OCI-LY3 (cell line): ENCODE measurements around the gene KRT85.

ENCODE experiments used
- H2AFZ ChIP-seq: fragments of 200-600, 300-600 bp; shearing (Covaris generic); 2 replicates; pipeline ENCODE4 v1.6.0; 2014; ENCODE audit warnings: antibody characterized with exemption, low read depth, low read length
- H3K27ac ChIP-seq: fragments of 200-600, 300-600 bp; sonication (generic); 2 replicates; pipeline ENCODE4 v1.5.1; 2014; ENCODE audit warnings: mild to moderate bottlenecking, low read length, moderate library complexity, mixed read lengths
- H3K27me3 ChIP-seq: fragments of 200-600, 300-600 bp; sonication (generic); 2 replicates; pipeline ENCODE4 v1.6.1; 2014; ENCODE audit warnings: low read depth, low read length, mixed read lengths
- H3K36me3 ChIP-seq: fragments of 200-600, 300-600 bp; sonication (generic); replicated peaks from 2 replicates; pipeline ENCODE3; 2014; ENCODE audit warnings: low read depth, low read length, mixed read lengths
- H3K4me1 ChIP-seq: fragments of 300-600, 200-600 bp; sonication (generic); 2 replicates; pipeline ENCODE4 v1.6.1; 2014; ENCODE audit warnings: low read length, mixed read lengths
- H3K4me2 ChIP-seq: fragments of 200-600, 300-600 bp; sonication (generic); 2 replicates; pipeline ENCODE4 v1.6.1; 2014; ENCODE audit warnings: low read length, mixed read lengths
- H3K4me3 ChIP-seq: fragments of 300-600, 200-600 bp; sonication (generic); 2 replicates; pipeline ENCODE4 v1.5.1; 2014; ENCODE audit warnings: antibody characterized with exemption, mild to moderate bottlenecking, low read length, moderate library complexity
- H3K79me2 ChIP-seq: fragments of 300-600, 200-600 bp; shearing (Covaris generic); 2 replicates; pipeline ENCODE4 v1.6.1; 2014; ENCODE audit warnings: mild to moderate bottlenecking, low read length, mixed read lengths
- H3K9ac ChIP-seq: fragments of 300-600, 200-600 bp; shearing (Covaris generic); 2 replicates; pipeline ENCODE4 v1.6.0; 2014; ENCODE audit warnings: mild to moderate bottlenecking, low read length, moderate library complexity
- H3K9me3 ChIP-seq: fragments of 200-600, 300-600 bp; shearing (Covaris generic); 2 replicates; pipeline ENCODE4 v1.6.1; 2014; ENCODE audit warnings: low read length, mixed read lengths; ENCODE audit not compliant: insufficient read depth
- H4K20me1 ChIP-seq: fragments of 200-600, 300-600 bp; sonication (generic); 2 replicates; pipeline ENCODE4 v1.6.1; 2016; ENCODE audit warnings: low read length, mixed read lengths; ENCODE audit not compliant: insufficient read depth
- CTCF ChIP-seq: fragments of 200-600, 300-600 bp; sonication (generic); IDR thresholded peaks from 2 replicates; pipeline ENCODE4 v1.5.1; 2014; ENCODE audit warnings: antibody characterized with exemption, low read length, low read depth
- EZH2phosphoT487 ChIP-seq: fragments of 200-600 bp; shearing (Covaris generic); IDR thresholded peaks from 2 replicates; pipeline ENCODE4 v1.6.1; 2018; ENCODE audit warnings: antibody characterized with exemption, mixed run types, low read depth

The KRT85 gene

GRCh38 chr12:52407918-52408317, 40.6 kb upstream of the KRT85 start:
- no peak for TF ChIP-seq CTCF
- TF ChIP-seq EZH2phosphoT487 = no peak

GRCh38 chr12:52405922-52406385, 38.7 kb upstream of the KRT85 start, which contains the start of gene KRT82:
Gene KRT82, minus strand, starts transcription at chr12:52406335. Its CDS starts 58 bp downstream, at chr12:52406277.
- no peak within 1 kb of the TSS for H3K4me2 ChIP-seq
- no peak within 1 kb of the TSS for H3K4me3 ChIP-seq
- H3K79me2 ChIP-seq = no peaks in the 10 kb centered on the region
- H3K9ac ChIP-seq = no peak within 1 kb of the TSS
- H3K9me3 ChIP-seq = no peaks in the 10 kb centered on the region
- H2AFZ ChIP-seq = no peak within 1 kb of the TSS
- 0 out of 2 replicates have a peak, but pooled peaks cover 4% of the 10 kb centered on the region for H3K27me3 ChIP-seq
- no peaks in the 10 kb centered on the region for H3K4me1 ChIP-seq
- no peak within 1 kb of the TSS for H3K27ac ChIP-seq
- TF ChIP-seq CTCF (no peak), EZH2phosphoT487 (no peak)
- no peaks in the 10 kb centered on the region for H4K20me1 ChIP-seq
- no peaks in the 10 kb centered on the region for H3K36me3 ChIP-seq

More at GRCh38 chr12:52407918-52408317, 40.6 kb upstream of the KRT85 start:
- Histone ChIP-seq H3K27me3 (0 out of 2 replicates have a peak, but pooled peaks cover 4% of the 10 kb centered on the region), H3K4me1 (no peaks in the 10 kb centered on the region), H4K20me1 (no peaks in the 10 kb centered on the region), H3K9me3 (no peaks in the 10 kb centered on the region), H2AFZ (no peak overlapping the region), H3K79me2 (no peaks in the 10 kb centered on the region), H3K9ac (no peak overlapping the region), H3K36me3 (no peaks in the 10 kb centered on the region), H3K27ac (no peak overlapping the region), H3K4me3 (no peak overlapping the region), H3K4me2 (no peak overlapping the region)

GRCh38 chr12:52404951-52405350, 37.7 kb upstream of the KRT85 start:
- Histone ChIP-seq H3K27ac (no peak overlapping the region), H4K20me1 (no peaks in the 10 kb centered on the region), H3K36me3 (no peaks in the 10 kb centered on the region), H3K27me3 (0 out of 2 replicates have a peak, but pooled peaks cover 4% of the 10 kb centered on the region), H3K4me2 (no peak overlapping the region), H3K4me1 (no peaks in the 10 kb centered on the region), H2AFZ (no peak overlapping the region), H3K9ac (no peak overlapping the region), H3K79me2 (no peaks in the 10 kb centered on the region), H3K4me3 (no peak overlapping the region), H3K9me3 (no peaks in the 10 kb centered on the region)
- TF ChIP-seq EZH2phosphoT487 (no peak), CTCF (no peak)

- Histone ChIP-seq H3K4me3 (no peak overlapping the region), H3K4me2 (no peak overlapping the region), H4K20me1 (no peaks in the 10 kb centered on the region), H3K9me3 (no peaks in the 10 kb centered on the region), H2AFZ (no peak overlapping the region), H3K36me3 (no peaks in the 10 kb centered on the region), H3K27ac (no peak overlapping the region), H3K9ac (no peak overlapping the region), H3K27me3 (0 out of 2 replicates have a peak, but pooled peaks cover 4% of the 10 kb centered on the region), H3K4me1 (no peaks in the 10 kb centered on the region), H3K79me2 (no peaks in the 10 kb centered on the region)
- TF ChIP-seq EZH2phosphoT487 (no peak), CTCF (no peak)
Measured at GRCh38 chr12:52403561-52403960, 36.3 kb upstream of the KRT85 start.
